ENCODE data around the gene TFPI.

TFPI gene

DNA sequence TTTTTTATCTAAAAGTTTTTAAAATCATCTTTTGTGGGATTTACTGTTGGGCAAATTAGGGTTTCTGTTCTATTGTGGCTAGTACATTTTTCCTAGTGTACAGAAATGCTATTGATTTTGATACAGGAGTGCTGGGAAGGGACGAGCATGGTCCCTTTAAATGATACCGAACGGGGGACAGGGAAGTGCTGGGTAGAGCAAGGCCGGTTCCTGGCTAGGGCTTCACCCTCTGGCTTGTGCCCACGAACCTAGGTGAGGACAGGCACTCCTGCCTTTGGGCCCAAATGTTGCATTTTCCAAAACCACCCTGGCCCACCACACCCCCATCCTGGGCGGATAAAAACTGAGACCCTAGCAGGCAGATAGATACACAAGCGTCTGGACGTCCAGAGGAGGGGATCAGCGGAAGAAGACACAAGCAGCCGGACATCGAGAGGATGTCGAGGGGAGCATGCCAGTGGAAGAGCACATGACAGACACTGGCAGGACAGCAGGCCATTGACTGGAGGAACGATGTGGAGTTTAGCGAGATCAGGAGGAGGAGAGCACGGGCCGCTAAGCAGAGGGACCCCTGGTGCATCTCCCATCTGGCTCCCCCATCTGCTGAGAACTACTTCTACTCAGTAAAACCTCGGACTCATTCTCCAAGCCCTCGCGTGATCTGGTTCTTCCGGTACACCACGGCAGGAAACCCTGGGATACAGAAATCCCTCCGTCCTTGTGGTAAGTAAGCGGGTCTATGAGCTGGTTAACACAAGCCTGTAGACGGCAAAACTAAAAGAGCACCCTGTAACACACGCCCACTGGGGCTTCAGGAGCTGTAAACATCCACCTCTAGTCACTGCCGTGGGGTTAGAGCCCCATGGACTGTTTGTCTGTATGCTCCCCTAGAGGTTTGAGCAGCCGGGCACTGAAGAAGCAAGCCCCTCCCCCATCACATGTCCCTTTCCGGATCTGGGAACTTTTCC is 92.7 kb downstream of the TFPI start:
- DNase-seq = no peak

DNA sequence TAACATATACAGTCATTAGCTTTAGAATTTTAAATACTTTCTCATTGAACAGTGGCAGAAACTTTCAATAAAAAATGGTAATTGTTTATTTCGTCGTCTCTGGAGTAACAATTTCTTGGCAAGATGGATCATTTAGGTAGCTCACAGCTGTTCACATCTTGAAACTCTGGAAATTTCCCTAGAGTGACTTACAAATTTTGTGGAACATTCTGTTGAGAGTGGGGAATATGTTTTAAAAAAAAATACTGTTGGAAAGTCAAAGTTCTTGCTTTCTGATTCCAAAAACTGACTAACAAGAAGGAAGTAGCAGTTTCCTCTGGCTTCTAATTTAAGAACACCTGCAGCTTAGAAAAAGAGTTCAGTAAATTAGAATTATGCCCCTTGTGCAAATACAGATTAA is 95.0 kb downstream of the TFPI start:
- DNase-seq = no peak

DNA sequence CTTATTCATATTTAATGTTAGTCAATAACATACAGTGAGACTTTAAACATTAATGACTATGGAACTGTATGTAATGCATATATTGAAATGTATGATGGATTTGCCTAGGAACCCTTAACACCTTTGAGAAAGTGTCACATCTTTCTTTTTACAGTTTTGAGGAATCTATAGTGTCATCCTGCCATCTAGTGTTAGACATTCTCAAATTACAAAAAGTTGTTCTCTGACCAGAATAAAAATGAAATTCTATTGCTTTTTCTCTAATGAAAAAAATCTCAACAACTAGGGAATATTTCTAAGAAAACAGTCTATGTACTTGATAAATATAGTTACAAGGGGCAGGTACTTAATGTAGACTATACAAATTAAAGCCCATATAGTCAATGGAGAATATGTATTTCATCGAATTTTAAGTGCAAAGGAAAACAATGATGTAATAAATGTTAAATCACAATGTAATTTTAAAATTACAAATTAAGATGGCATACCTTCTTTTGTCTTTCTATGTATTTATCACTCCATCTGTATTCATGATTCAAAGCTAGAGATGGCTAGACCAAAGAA is 101.1 kb downstream of the TFPI start:
- DNase-seq = peak; percentile 6

DNA sequence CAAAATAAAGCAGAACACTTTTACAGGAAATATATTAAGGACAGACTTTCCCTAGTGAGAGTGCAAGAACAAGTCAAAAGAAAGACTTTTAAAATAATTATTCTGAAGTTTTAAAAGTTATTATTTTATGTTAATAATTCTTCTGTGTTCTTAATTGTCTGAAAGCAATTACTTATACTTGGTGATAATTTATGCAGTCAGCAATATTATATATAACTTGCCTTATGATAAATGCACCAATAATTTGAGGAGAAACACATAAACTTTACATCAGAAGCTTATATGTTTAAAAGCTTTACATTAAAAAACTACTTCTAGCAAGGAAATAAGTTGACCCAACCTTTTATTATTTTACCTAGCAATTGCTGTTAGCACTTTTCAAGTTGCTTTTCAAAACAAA is 102.7 kb downstream of the TFPI start:
- no peak for DNase-seq

DNA sequence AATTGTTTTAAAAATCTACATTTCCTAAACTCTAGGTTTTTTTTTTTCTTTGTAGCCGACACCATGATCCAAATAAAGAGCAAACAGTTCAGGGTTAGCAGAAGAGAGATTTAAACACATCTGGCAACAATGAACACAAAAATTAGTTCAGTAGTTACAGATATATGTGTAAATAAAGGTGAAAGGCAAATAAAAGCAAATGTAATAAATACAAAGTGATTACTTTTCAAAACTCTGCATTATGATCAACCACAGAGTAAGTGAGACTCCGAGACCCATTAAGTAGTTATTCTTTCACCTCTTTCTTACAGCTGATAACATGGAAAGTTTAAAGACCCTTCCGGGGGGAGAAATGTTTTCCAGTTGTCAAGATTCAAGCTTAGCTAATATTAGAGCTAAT is 106.9 kb downstream of the TFPI start:
- DNase-seq = no peak

DNA sequence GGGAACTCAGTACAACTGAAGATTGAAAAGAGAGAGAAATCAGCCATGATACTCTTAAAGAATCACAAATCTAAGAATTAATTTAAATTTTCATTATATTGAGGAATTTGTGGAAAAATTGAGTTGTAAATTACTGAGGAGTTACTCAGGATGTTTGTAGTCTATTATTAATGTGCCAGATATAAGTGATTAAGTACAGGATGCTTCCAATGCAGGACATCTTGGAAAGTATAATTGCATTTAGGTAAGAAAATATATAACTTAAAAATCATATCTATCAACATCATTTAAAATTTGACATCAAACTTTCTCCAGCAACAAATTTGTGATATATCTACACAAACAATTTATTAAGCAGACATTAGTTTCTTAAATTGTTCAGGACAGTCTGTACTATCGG is 107.5 kb downstream of the TFPI start:
- no peak for DNase-seq

DNA sequence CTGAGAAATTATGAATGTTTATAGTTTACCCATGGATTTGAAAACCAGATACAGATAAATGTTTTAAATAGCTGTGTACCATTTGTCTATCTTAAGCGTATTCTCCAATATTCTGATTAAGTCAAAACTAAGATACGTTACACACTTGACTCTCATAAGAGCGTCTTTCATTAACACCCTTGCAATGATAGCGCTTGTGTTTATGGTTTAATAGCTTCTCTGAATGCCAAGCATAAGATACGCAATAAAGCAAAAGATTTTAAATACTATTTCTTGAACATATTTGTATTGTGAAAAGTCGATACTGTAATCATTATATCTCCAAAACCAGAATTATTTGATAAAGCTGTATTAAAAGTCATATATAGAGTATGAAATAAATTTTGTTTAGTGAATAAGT is 109.2 kb downstream of the TFPI start:
- DNase-seq = no peak

DNA sequence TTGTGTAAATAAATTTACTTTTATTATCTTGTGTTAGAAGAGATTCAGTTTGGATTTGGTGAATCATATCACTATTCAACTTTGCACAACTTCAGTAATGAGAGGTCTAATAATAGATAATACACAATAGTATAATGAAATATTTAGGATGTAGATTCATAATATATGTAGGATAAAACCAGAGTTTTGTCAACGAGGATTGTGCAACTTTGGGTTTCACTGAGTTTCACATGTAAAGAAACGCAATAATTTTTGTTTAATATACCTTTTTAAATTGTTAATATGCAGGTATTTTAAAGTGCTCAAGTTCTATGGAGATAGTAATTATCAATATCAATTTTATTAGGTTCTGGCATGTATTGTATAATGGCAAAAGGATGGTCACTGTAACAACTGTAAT is 111.5 kb downstream of the TFPI start:
- DNase-seq = no peak

DNA sequence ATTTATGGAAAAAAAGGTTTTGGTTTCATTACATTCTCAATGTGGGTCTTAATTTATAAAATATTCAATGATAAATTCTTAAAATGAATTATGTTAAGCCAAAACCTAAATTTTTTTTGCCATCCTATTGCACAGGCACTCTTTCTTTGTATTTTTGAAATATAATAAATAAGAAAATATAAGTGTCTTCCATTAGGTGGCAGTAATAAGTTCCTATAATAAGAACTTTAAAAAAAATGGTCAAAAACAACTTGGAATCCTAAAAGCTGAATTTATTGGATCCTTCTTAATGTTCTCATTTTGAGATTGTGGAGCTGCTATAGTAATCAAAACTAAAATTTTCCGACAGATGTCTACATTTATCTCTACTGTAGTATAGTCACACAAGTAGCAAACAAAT is 111.9 kb downstream of the TFPI start:
- no peak for DNase-seq

DNA sequence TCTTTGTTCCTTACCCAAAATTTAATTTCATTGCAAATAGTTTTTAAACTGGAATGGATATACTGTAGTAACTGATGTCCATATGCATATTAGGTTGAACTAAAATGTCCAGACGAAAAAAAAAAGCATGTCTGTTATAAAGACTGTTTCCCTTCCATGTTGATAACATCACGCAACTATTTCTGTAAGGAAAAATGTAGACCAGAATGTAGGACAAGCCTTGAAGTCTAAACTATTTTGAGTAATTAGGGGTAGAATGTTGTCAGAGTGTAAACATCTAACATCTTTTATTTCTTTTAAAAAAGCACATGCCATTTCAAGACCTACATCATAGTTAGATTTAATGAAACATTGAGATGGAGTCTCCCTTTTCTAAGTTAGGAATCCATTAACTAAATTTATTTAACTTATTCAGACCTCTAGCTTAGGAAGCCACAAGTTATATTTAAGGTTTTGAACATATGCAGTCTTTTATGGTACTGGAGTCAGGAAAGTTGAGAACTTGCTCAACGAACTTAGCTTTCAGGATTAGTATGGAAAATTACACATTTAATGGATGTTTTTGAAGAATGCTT is 114.0 kb downstream of the TFPI start:
- DNase-seq = no peak

DNA sequence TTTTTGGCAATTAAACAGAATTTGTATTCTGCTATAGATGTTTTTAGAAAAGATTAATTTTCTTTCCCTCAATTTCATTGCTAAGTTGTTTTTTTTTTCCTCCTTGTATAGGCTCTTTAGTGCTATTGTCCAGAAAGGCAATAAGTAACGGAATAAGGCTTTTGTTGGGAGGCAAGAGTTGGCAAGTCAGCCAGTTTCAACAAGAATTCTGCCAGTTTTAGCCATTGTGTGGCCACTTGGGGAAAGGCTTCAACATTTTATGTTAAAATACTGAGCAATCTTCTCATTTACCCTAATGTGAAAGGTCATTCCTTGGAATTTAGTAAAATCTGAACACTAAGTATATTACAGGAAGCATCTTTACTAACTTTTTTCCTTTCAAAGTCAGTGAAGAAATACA is 115.8 kb downstream of the TFPI start:
- no peak for DNase-seq

DNA sequence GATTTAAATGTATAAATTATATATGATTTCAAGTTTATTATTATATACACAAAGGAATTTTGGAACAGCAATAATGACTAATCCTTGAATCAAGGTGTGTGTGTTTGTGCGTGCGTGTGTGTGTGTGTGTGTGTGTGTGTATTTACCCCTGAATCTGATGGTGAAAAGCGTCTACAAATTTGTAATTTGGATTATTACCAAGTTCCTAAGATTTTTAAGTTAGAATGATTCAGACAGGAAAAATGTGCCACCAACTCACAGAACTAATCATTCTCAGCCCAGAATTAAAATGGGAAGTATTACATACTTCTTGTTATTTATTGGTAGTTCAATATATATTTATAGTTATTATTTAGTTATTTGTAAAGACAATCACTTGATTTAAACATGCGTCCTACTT is 118.5 kb downstream of the TFPI start:
- no peak for DNase-seq

DNA sequence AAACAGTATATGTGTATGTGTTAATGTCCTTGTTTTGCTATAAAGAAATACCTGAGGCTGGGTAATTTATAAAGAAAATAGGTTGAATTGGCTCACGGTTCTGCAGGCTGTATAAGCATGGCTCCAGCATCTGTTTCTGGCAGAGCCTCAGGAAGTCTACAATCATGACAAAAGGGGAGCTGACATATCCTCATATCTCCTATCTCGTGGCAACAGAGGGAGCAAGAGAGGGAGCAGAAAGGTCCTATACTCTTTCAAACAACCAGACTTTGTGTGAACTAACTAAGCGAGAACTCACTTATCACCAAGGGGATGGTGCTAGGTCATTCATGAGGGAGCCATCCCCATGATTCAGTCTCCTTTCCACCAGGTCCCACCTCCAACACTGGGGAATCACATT is 119.2 kb downstream of the TFPI start:
- no peak for DNase-seq

DNA sequence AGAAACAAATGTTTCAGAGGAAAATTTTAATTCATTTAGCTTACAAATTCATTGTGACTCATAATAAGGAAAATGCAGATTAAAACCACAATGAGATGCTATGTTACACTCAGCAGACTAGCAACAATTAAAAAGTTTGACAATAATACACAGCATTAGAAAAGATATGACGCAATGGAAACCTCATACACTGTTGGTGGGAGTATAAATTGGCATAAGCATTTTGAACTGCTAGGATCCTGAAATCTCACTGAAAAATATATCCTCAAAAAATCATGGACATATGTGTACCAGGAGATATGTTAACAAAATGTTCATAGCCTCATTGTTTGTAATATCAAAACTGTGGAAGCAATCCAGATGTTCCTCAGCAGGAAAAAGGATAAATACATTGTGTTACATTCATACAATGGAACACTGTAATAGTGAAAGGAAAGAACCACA is 119.9 kb downstream of the TFPI start:
- DNase-seq = no peak

DNA sequence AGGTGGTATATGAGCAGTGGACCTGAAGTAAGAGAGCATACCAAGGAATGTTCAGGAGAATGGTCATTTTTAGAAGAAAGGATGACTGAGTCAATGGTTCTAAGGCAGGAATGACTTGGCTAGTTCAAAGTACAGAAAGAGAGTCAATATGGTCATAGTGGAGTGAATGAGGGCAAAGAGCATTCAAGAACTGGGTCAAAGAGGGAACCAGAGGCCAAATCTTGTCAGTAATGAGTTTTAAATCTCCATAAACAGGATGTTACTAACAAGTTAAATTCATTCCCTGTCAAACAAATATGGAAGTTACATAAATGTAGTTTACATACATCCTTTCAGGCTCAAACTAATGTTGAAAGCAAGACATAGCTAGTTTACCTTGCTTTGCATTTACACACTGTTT is 122.3 kb downstream of the TFPI start:
- DNase-seq = no peak

DNA sequence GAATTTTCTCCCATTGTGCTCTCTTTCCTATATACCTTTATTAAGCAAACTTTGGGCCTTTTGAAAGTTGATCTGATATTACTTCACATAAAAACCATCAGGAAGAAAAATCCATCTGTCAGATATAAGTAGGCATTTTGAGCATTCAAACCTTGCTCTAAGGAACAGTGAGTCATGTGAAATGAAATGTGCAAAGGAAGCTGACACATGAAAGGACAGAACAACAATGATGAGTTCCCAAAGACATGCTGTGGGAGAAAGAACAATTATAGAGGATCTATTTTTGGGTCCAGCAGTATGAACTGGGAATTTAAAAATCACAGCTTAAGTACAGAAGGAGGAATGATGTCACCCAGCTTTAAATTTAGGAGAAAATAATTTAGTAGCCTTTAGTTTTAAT is 124.2 kb downstream of the TFPI start:
- DNase-seq = no peak

DNA sequence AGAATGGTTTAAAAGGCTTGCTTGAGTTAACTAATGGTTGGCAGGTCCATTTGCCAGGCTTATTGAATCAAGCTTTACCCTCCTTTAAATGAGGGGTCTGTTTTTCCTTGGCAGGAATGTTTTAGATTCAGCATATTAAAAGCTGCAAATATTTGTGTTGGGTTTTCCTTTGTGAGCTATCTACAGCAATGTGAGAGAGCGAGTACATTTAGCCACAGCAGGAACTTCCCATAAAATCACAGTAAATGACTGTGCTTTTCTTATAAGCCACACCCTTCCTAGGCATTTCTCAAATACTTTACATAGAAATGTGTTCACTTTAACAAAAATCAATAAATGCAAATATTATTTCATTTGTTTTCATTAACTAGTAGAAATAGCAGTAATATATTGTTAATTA is 130.1 kb downstream of the TFPI start:
- no peak for DNase-seq

DNA sequence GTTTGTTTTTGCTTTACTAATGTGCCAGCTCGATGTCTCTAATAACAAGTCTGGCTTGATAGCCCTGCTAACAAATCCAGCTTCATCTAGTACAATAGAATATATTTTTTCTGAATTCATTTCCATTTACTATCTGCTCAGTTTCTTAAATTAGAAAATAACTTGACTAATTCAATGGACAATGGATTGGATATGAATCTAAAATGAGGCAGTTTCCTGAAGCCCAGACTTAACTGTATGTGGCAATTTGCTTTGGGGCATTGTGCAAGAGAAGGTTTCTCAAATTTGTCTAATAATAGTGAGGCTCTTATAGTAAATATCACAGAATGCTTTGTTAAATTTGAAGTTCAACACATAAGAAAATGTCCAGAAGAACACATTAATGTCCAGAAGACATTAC is 132.0 kb downstream of the TFPI start:
- DNase-seq = no peak

DNA sequence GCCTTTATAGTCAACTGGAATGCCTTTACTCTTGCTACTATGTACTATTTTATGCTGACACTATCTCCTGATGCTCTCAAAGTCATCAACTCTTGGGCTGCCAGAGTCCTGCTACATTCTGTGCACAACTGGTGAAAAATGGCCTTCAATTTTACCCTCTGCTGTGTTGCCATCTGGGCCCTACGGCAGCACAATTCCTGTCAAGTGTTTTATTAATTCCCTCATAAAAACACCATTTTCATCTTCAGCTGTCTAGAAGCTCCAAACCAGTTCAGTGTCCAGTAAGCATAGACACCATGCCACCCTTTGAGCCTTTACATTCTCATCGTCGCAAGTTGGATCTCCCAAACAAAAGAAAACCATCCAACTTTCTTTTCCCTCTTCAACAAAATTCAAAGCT is 132.7 kb downstream of the TFPI start:
- no peak for DNase-seq

DNA sequence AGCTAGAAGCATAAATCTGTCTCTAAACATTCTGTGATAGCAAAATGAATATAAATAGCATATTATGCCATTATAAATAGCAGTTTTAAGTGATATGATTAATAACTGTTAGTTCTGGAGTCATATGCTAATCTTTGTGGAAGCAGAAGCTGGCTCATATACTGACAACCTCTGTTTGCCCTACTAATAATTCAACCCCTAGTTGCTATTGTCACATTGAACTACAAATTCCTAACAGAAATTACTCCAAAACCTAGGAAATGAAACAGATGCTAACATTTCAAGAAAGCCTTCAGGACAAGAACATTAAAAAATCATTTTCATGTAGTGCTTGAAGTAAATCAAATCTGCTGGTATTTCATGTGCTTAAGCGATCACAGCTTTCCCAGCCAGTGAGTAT is 134.4 kb downstream of the TFPI start:
- no peak for DNase-seq

DNA sequence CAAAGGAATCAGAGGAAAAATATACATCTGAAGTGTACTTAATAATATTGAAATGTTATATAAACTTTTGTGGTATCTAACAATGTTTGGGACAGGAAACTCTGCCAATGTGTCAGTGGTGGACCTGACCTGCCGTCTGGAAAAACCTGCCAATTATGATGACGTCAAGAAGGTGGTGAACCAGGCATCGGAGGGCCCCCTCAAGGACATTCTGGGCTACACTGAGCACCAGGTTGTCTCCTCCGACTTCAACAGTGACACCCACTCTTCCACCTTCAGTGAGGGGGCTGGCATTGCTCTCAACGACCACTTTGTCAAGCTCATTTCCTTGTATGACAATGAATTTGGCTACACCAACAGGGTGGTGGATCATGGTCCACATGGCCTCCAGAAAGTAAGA is 138.8 kb downstream of the TFPI start:
- no peak for DNase-seq

All from activated CD4-positive, alpha-beta T cell treated with anti-CD3 and anti-CD28 coated beads, Interleukin-10, Interleukin-2, amounts not matched to agents 100 ng/mL and 50 ng/mL, durations not matched to agents 16 hours and 8 hours (primary cell).